Panc1 (cell line): ENCODE results near the gene DYNLL1. TPM values are rescaled to one million over a fixed set of nuclear protein-coding genes. Genes with fewer than 3 reads are reported as not detected.

Experiments
- ATAC-seq: fragments of 200-7000 bp; cut with Tn5 transposase; 2 replicates; pipeline ENCODE4 v1.9.1; 2020; ENCODE audit warnings: mild to moderate bottlenecking, moderate library complexity
- BruUV-seq: library from RNA; stranded (reverse); fragments of 400-500 nt; replicated peaks from 2 replicates; lab custom pipeline; 2021; lab: Mats Ljungman, UMichigan
- CTCF ChIA-PET: fragments of 300-600 bp; sonication (Branson Sonifier 250); formaldehyde crosslinking; loops from one replicate; lab custom pipeline; 2022; ENCODE audit warnings: antibody characterized with exemption; lab: Charles Lee
- POLR2A ChIA-PET: fragments of 300-600 bp; sonication (Branson Sonifier 250); formaldehyde crosslinking; loops from one replicate; lab custom pipeline; 2022; ENCODE audit warnings: antibody characterized with exemption; lab: Charles Lee
- DNase-seq: peaks from one replicate; pipeline ENCODE4 v3.0.0-alpha.2; 2010; ENCODE audit warnings: low read depth, low spot score
- H3K27ac ChIP-seq: 2 replicates; pipeline ENCODE4 v1.5.1; 2011; ENCODE audit warnings: mild to moderate bottlenecking, low read length, inconsistent platforms
- H3K27me3 ChIP-seq: fragments of 200-500 bp; sonication (Bioruptor generic); 2 replicates; pipeline ENCODE4 v1.6.0; 2014; ENCODE audit warnings: low read length, inconsistent platforms; ENCODE audit not compliant: control insufficient read depth, insufficient read depth
- H3K36me3 ChIP-seq: fragments of 200-500 bp; sonication (Bioruptor generic); 2 replicates; pipeline ENCODE4 v1.5.1; 2014; ENCODE audit warnings: inconsistent platforms, mild to moderate bottlenecking, low read length, moderate library complexity; ENCODE audit not compliant: control insufficient read depth, insufficient read depth
- H3K4me1 ChIP-seq: 2 replicates; pipeline ENCODE4 v1.5.1; 2011; ENCODE audit warnings: inconsistent platforms, mild to moderate bottlenecking, low read length, moderate library complexity; ENCODE audit not compliant: control insufficient read depth, insufficient read depth
- H3K4me3 ChIP-seq, 2 experiments: 2 replicates each; pipeline ENCODE4 v1.5.1; 2011 to 2012; ENCODE audit warnings: low read depth in 2 of 2, low read length in 2 of 2, mild to moderate bottlenecking in 2 of 2, inconsistent platforms in 1 of 2, moderate library complexity in 1 of 2
- H3K9me3 ChIP-seq: fragments of 200-500 bp; sonication (Bioruptor generic); 2 replicates; pipeline ENCODE4 v1.5.1; 2014; ENCODE audit warnings: low read depth, mild to moderate bottlenecking, inconsistent platforms, low read length, moderate library complexity; ENCODE audit not compliant: control insufficient read depth, insufficient read depth
- POLR2AphosphoS5 ChIP-seq: IDR thresholded peaks from 2 replicates; pipeline ENCODE4 v1.6.1; 2012; ENCODE audit warnings: mild to moderate bottlenecking, low read depth, low read length, moderate library complexity
- REST ChIP-seq, 2 experiments: IDR thresholded peaks; 2 replicates each; pipeline ENCODE4 v1.6.1; 2011 to 2012; ENCODE audit warnings: low read depth in 2 of 2, control low read depth in 1 of 2, low read length in 1 of 2, mild to moderate bottlenecking in 1 of 2, moderate library complexity in 1 of 2; ENCODE audit not compliant: insufficient read depth in 1 of 2
- SIN3A ChIP-seq: IDR thresholded peaks from 2 replicates; pipeline ENCODE4 v1.6.1; 2012; ENCODE audit warnings: low read depth, mild to moderate bottlenecking, low read length, moderate library complexity, borderline replicate concordance; ENCODE audit not compliant: insufficient read depth
- TCF7L2 ChIP-seq: IDR thresholded peaks from 2 replicates; pipeline ENCODE4 v1.6.1; 2011; ENCODE audit warnings: mild to moderate bottlenecking, low read depth, low read length, inconsistent platforms
- in situ Hi-C: cut with HindIII; loops from 2 replicates; pipeline ENCODE4 v1.10.0; 2016; ENCODE audit warnings: low sequenced_read_pairs, low pct_unique_long_range_greater_than_20kb
- intact Hi-C: fragments of 100-400 bp; cut with micrococcal nuclease; formaldehyde crosslinking; loops from one replicate; pipeline ENCODE4 v1.10.0; 2022; ENCODE audit not compliant: unreplicated experiment
- total RNA-seq: library from RNA; stranded (reverse); gene quantifications from one replicate; pipeline ENCODE4 v1.2.1, GENCODE V29; 2021; ENCODE audit not compliant: unreplicated experiment
- TF ChIP-seq, protein P1 (sequence below): fragments of 450-650 bp; IDR thresholded peaks from 2 replicates; pipeline ENCODE4 v1.5.1; 2017; ENCODE audit warnings: mild to moderate bottlenecking

Gene DYNLL1
- total RNA-seq, 1 experiment from 2014 or later = 482 TPM

- H3K4me1 ChIP-seq = peaks cover 3% of the 10 kb centered on the region; the same call in 1 of the 2 replicates
- H3K36me3 ChIP-seq = no peaks in the 10 kb centered on the region
- no peak overlapping the region for H3K4me3 ChIP-seq
- H3K27ac ChIP-seq = no peak overlapping the region
- TF ChIP-seq, protein P1, sequence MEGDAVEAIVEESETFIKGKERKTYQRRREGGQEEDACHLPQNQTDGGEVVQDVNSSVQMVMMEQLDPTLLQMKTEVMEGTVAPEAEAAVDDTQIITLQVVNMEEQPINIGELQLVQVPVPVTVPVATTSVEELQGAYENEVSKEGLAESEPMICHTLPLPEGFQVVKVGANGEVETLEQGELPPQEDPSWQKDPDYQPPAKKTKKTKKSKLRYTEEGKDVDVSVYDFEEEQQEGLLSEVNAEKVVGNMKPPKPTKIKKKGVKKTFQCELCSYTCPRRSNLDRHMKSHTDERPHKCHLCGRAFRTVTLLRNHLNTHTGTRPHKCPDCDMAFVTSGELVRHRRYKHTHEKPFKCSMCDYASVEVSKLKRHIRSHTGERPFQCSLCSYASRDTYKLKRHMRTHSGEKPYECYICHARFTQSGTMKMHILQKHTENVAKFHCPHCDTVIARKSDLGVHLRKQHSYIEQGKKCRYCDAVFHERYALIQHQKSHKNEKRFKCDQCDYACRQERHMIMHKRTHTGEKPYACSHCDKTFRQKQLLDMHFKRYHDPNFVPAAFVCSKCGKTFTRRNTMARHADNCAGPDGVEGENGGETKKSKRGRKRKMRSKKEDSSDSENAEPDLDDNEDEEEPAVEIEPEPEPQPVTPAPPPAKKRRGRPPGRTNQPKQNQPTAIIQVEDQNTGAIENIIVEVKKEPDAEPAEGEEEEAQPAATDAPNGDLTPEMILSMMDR = no peak
- TF ChIP-seq TCF7L2 = no peak
- no peak for TF ChIP-seq POLR2AphosphoS5
- no peak for TF ChIP-seq REST (IDR thresholded peaks at IDR 0.05; ENCODE audit: insufficient read depth in 1 of 2, low read depth in 2 of 2, low read length in 1 of 2)
- TF ChIP-seq SIN3A = no peak
- no peak for DNase-seq
- CTCF ChIA-PET = no interaction called here
- in situ Hi-C loops (no loop called here), intact Hi-C loops (no loop called here)
- H3K9me3 ChIP-seq = no peaks in the 10 kb centered on the region
- no peaks in the 10 kb centered on the region for H3K27me3 ChIP-seq
- peak; percentile 64; the same call in 1 of the 2 replicates for ATAC-seq
- POLR2A ChIA-PET = no interaction called here
- no TSS peak for BruUV-seq
These were observed 15.7 kb upstream of the DYNLL1 start for GRCh38 chr12:120480211-120480610.

DNA sequence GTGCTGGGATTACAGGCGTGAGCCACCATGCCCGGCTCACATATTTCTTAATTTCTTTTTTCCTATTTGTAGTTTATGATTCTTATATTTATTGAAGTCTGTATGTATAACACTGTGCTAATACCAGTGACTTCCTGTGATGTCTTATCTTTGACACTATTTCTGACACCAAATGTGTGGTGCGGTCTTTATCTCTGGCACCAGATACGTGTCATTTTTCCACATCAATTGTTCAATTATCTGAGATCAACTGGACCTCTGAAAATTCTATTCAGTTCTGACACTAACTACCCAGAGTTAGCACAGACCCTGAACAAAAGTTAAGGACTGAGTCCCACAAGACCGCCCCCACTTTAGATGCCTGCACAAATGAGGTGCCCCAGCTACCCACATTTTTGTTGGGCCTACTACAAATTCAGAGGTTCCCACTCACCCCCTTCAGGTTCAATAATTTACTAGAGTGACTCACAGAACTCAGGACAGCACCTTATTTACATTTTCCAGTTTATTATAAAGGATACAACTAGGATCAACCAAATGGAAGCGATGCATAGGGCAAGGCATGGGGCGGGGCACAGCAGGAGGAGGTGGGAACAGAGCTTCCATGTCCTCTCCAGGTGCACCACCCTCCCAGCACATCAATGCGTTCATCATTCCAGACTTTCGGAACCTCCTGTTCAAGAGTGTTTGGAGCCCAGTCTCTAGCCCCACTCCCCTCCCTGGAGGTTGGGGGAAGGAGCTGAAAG, 14.7 kb upstream of the DYNLL1 start:
- H3K4me1 ChIP-seq = peaks cover 3% of the 10 kb centered on the region; the same call in 1 of the 2 replicates
- H3K9me3 ChIP-seq = no peaks in the 10 kb centered on the region
- H3K27me3 ChIP-seq = no peaks in the 10 kb centered on the region
- no peak for TF ChIP-seq SIN3A
- no peak for TF ChIP-seq POLR2AphosphoS5
- TF ChIP-seq REST (IDR thresholded peaks at IDR 0.05; ENCODE audit: insufficient read depth in 1 of 2, low read depth in 2 of 2, low read length in 1 of 2) = no peak
- no peak for TF ChIP-seq TCF7L2
- TF ChIP-seq, protein P1 = no peak
- ChIA-PET POLR2A (interaction anchor here (0.7 kb wide), 1 partner anchor 12 kb away, joined by 5 read pairs; the partner anchor contains the start of gene SRSF9), CTCF (interaction anchor here (0.6 kb wide), 2 partner anchors 367 to 373 kb away, joined by 3 read pairs; no protein-coding TSS in a partner anchor)
- H3K36me3 ChIP-seq = no peaks in the 10 kb centered on the region
- no peak for ATAC-seq
- intact Hi-C loops = no loop called here
- no peak overlapping the region for H3K27ac ChIP-seq
- in situ Hi-C loops = no loop called here
- H3K4me3 ChIP-seq = no peak overlapping the region
- BruUV-seq = no TSS peak
- DNase-seq = no peak
